CD4-positive, alpha-beta T cell treated with Interleukin-17A for 1 hour (primary cell): ENCODE measurements around the gene SLC25A45.
A peak's percentile ranks its signal among the peaks of the same experiment; 100 is the strongest.

Source experiments
- DNase-seq: peaks from one replicate; pipeline ENCODE4 v3.0.0-alpha.2; 2020

SLC25A45 gene

DNA sequence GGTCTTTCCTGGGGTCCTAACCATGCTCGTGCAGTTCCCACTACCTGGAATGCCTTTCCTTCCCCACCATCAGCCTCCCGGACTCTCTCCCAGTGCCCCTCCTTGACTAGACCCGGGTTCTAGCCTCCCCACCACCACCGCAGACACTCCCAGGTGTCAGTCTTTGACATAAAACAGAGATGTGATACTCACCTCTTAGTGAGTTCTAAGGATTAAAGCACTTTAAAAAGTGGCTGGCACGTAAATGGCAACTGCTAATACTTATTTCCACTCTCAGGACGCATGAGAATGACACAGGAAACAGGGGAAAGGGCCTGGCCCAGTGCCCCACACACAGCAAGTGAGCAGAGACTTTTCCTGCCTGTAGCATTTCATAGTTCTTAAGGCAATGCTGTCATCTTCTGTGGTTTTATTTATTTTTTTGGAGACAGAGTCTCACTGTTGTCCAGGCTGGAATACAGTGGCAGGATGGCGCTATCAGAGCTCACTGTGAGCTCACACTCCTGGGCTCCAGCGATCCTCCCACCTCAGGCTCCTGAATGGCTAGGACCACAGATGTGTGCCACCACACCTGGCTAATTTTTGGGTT is 1.9 kb upstream of the SLC25A45 start:
- DNase-seq, result peak; percentile 56

DNA sequence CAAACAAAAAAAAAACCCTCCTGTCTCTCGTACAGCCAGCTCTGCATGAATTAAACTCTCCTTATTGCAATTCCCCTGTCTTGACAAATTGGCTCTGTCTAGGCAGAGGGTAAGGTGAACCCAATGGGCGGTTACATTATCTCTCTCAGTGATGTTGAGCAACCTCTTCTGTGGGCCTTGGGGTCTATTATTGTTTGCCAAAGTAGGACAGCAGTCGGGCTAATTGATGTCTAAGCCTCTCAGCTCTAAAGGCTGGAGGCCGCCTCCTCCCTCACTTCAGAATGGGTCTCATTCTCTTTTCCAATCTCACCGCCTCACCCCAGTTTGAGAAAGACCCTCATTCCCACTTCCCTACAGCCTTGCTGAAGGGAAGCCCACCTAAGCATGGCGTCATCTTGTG is 1.3 kb upstream of the SLC25A45 start:
- no peak for DNase-seq

DNA sequence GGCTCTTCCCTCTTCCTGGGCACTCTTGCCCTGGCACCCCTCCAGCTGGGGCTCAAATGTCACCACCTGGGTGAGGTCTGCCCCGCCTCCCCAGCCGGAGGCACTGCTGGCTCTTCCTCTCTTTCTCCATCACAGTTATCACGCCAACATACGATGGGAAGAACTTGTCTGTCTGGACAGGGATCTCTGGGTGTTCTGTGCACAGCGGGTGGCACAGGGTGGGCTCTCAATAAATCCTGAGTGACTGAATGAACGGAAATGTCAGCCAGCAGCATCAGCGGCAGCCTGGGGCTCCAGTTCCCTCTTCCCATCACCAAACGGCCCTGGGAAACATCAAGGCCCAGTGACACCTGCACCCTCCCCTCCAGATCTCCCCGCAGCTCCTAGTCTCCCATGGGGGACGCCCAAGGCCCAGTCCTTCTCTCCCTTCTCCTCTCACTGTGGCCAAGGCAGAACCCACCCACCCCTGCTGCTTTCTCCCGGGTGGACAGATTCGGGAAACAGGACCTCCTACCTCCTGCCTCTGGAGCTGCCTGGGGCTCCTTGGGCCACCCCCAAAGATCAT is 440 bp upstream of the SLC25A45 start:
- no peak for DNase-seq

- DNase-seq, result peak; percentile 68
These were observed 772 bp downstream of the SLC25A45 start for GRCh38 chr11:65381716-65382032.

DNA sequence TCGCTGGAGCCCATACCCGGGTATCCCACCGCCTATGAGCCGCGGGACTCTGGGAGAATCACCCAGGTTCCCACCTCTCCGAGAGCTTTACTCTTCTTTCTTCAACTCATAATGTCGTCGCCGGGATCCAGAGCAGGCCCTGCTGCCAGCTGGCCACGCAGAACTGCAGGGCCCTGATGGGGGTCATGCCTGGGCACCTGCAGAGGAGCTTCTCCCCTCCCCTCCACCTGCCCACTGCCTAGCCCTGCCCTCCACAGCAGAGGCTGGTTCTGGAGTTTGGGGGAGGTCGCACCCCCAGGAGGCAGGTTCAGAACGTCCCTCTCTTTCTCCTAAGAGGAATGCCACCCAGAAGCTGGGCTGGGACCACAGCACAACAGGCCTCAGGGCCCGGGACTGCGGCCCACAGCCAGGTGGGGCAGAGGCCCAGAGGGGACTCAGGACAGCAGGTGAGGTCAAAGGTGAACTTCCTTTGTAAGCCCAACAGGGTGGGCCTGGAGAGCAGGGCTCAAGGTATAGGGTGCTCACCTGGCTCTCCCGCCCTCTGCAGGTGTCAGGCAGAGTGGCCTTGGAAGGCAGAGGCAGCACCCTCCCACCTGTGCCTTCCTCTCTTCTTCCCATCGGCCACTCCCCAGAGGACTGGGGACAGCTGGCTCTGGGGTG is 1.9 kb downstream of the SLC25A45 start:
- no peak for DNase-seq

- DNase-seq, result no peak
These were observed 2.6 kb downstream of the SLC25A45 start for GRCh38 chr11:65379698-65380459.

- no peak for DNase-seq
These were observed 3.4 kb downstream of the SLC25A45 start for GRCh38 chr11:65378928-65379638.

GRCh38 chr11:65378208-65378927 is 4.1 kb downstream of the SLC25A45 start:
- DNase-seq, result peak; percentile 20

DNA sequence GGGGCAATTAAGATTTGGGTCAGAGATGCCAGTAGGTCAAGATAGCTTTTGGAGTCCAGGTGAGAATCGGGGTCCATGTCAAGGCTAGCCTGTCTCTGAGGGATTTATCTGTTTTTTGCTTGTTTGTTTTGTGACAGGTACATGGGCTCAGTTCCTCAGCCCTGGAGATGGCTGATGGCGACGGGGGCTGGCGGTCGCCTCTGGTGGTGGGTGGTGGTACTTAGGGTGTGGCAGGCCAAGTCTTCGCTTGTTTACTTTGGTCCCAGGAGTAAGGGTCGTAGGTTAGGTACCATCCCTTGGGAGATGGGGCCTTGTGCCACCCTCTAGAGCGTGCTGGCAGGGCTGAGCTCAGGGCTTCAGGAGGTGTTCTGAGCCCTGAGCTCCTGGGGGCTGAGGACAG is 4.7 kb downstream of the SLC25A45 start:
- DNase-seq, result no peak

DNA sequence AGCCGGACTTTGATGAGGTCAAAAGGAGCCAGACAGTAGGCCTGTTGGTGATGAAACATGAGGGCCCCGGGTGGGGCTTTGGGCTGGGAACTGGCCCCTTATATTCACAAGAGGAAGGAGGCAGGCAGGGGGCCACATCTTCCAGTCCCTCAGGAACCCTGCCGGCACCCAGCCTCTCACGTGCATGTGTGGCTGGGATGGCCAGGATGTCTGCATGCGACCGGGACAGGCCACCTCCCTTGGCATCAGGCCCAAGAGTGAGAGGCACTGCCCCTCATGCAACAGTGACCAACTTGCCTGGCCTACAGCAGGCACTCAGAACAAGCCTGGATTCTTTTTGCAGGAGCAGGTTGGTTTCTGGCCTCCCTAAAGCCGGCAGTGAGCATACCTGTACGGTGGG is 5.4 kb downstream of the SLC25A45 start:
- DNase-seq, result no peak

DNA sequence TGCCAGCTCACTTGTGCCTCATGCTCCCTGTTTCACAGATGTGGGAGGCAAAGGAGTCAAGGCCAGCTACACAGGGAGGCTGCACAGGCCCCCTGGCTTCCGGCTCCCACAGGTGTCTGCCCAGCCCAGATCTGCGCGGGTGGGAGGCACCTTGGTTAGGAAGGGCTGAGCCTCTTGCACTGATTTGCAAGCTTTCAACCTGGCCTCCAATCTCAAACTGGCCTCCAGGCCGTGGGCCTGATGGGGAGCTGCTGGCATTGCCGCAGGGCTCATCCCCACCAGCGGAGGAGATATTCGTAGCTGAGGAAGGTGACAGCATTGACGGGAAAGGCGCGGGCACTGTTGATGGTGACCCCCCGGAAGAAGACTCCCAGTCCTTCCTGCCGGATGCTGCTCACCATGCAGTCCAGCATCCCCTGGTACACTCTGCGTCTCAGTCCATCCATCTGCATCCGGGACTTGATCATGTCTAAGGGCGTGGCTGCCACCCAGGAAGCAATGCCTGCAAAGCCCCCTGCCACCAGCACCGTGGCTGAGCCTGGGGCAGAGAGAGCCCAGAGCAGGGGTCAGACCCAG is 6.2 kb downstream of the SLC25A45 start:
- no peak for DNase-seq

DNA sequence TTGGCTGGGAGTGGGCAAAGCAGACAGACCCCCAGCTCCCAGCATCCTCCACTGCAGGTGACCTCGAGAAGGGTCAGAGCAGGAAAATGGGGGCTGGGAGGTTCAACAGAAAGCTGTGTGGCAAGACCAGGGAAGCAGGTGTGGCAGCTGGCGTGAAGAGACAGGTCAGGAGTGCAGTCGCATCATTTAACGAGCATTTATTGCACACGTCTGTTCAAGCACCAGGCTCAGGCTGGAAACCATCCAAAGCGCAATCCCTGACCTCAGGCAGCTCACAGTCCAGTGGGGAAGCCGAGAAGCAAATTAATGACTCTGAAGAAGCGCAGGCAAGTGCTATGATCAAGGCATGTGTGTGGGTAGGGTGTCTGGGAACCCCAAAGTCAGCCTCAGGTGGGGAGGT is 7.4 kb downstream of the SLC25A45 start:
- DNase-seq, result no peak

DNA sequence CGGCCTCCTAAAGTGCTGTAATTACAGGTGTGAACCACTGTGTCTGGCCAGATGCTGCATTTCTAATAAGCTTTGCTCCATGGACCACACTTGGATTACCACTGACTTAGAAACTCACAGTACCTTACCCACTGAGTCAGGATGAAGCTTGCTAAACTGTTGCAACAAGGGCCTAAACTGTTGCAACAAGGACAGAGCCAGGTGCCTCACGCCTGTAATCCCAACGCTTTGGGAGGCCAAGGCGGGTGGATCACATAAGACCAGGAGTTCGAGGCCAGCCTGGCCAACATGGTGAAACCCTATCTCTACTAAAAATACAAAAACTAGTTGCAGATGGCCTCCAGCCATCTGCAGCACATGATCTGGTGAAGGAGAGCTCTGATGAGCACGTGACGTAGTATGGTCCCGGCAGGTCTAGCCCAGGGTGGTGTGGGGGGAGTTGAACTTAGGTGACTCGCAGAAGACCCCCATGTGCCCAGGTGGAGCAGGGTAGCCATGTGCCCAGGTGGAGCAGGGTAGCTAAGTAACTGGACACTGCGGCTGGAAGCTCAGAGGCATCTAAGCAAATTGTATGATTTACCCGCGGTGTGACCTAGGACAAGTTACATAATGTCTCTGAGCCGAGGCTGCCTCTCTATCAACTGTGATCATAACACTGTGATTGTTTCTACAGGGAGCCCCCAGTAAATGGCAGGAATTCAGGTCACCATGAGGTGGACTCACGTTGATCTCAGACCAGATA is 8.4 kb downstream of the SLC25A45 start:
- DNase-seq, result no peak

DNA sequence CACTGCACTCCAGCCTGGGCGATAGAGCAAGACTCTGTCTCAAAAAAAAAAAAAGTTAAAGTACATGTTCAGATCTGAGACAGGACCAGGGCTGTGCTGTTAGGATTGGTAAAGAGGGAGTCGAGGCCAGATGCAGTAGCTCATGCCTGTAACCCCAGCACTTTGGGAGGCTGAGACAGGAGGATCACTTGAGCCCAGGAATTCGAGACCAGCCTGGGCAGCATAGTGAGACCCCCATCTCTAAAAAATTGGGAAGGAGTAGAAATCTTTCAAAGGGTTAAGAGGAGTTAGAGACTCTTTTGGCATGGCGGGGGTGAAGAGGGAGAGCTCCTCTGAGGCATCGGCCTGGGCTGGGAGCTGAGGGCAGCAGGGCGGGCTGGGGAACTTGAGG is 11.8 kb downstream of the SLC25A45 start:
- DNase-seq, result no peak

DNA sequence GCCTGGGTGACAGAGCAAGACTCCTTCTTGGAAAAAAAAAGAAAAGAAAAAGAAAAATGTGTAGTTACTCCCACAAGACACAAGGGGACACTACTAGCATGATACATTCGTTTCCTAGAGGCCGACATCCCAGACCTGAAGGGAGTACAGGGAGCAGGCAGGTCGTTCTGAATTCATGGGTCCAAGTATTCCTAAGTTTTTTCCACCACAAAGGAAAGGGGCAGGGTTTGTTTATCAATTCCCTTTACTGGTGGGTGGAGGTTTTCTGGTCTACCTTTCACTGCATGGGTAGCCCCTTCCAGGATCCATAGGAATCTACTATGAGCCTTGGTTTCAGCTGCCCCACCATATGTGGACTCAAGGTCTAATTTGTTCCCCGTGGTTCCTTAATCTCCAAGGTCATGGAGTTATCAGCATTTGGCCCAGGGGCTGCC is 16.1 kb downstream of the SLC25A45 start:
- peak; percentile 77 for DNase-seq

GRCh38 chr11:65363770-65364169 is 18.7 kb downstream of the SLC25A45 start:
- no peak for DNase-seq

- DNase-seq, result no peak
These were observed 19.5 kb downstream of the SLC25A45 start for GRCh38 chr11:65362966-65363365.

- peak; percentile 18 for DNase-seq
These were observed 20.0 kb downstream of the SLC25A45 start for GRCh38 chr11:65362320-65362931.

- no peak for DNase-seq
These were observed 24.5 kb downstream of the SLC25A45 start for GRCh38 chr11:65357856-65358356.

- no peak for DNase-seq
These were observed 26.0 kb downstream of the SLC25A45 start for GRCh38 chr11:65356394-65356972.
